ENCODE data around the gene CCDC142.

DNA sequence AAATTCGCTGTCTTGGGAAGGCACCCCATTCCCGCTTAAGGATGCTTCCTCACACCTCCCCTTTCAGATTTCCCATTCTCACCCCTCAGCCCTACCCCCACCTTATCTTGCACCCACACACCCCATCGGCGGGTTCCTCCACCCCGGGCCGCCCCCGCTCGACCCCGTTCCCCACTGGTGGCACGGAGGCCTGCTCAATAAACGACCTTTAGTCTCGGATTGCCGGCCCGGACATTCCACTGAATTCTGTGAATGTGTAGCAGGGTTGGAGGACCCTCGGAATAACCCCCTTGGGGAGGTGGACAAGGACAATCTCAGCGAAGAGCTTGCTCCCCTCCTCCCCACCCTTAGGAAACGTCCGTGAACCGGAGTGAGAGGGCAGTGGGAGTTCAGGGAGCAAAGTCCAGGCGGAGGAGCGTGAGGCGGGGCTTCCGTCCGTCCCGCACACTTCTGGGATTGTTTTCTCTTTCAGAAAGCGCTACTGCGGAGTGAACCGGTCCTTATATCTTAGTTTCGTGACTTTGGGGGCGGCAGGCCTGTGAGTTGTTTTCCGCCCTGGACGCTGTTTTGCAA lies 19.4 kb upstream of the CCDC142 start:
- TF ChIP-seq, protein P1, sequence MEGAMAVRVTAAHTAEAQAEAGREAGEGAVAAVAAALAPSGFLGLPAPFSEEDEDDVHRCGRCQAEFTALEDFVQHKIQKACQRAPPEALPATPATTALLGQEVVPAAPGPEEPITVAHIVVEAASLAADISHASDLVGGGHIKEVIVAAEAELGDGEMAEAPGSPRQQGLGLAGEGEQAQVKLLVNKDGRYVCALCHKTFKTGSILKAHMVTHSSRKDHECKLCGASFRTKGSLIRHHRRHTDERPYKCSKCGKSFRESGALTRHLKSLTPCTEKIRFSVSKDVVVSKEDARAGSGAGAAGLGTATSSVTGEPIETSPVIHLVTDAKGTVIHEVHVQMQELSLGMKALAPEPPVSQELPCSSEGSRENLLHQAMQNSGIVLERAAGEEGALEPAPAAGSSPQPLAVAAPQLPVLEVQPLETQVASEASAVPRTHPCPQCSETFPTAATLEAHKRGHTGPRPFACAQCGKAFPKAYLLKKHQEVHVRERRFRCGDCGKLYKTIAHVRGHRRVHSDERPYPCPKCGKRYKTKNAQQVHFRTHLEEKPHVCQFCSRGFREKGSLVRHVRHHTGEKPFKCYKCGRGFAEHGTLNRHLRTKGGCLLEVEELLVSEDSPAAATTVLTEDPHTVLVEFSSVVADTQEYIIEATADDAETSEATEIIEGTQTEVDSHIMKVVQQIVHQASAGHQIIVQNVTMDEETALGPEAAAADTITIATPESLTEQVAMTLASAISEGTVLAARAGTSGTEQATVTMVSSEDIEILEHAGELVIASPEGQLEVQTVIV (IDR thresholded peaks at IDR 0.05; ENCODE audit: borderline replicate concordance, partially characterized antibody): no peak
- TF ChIP-seq TBL1XR1 (IDR thresholded peaks at IDR 0.05; ENCODE audit: low read depth, low read length) (no peak), POLR2A (IDR thresholded peaks at IDR 0.05; ENCODE audit: low read depth, low read length) (no peak), EP300 (IDR thresholded peaks at IDR 0.05; ENCODE audit: borderline replicate concordance in 1 of 2, control insufficient read depth in 1 of 2, low read depth in 2 of 2, low read length in 2 of 2) (no peak), RFX5 (IDR thresholded peaks at IDR 0.05; ENCODE audit: low read depth, low read length) (no peak)
- TF ChIP-seq, protein P2, sequence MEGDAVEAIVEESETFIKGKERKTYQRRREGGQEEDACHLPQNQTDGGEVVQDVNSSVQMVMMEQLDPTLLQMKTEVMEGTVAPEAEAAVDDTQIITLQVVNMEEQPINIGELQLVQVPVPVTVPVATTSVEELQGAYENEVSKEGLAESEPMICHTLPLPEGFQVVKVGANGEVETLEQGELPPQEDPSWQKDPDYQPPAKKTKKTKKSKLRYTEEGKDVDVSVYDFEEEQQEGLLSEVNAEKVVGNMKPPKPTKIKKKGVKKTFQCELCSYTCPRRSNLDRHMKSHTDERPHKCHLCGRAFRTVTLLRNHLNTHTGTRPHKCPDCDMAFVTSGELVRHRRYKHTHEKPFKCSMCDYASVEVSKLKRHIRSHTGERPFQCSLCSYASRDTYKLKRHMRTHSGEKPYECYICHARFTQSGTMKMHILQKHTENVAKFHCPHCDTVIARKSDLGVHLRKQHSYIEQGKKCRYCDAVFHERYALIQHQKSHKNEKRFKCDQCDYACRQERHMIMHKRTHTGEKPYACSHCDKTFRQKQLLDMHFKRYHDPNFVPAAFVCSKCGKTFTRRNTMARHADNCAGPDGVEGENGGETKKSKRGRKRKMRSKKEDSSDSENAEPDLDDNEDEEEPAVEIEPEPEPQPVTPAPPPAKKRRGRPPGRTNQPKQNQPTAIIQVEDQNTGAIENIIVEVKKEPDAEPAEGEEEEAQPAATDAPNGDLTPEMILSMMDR (IDR thresholded peaks at IDR 0.05 in 2 of 3, conservative IDR thresholded peaks at IDR 0.05 in 1 of 3; ENCODE audit: control insufficient read depth in 2 of 3, extremely low read depth in 1 of 3, insufficient read depth in 1 of 3, low read depth in 3 of 3, low read length in 3 of 3): no peak
- TF ChIP-seq, protein P3, sequence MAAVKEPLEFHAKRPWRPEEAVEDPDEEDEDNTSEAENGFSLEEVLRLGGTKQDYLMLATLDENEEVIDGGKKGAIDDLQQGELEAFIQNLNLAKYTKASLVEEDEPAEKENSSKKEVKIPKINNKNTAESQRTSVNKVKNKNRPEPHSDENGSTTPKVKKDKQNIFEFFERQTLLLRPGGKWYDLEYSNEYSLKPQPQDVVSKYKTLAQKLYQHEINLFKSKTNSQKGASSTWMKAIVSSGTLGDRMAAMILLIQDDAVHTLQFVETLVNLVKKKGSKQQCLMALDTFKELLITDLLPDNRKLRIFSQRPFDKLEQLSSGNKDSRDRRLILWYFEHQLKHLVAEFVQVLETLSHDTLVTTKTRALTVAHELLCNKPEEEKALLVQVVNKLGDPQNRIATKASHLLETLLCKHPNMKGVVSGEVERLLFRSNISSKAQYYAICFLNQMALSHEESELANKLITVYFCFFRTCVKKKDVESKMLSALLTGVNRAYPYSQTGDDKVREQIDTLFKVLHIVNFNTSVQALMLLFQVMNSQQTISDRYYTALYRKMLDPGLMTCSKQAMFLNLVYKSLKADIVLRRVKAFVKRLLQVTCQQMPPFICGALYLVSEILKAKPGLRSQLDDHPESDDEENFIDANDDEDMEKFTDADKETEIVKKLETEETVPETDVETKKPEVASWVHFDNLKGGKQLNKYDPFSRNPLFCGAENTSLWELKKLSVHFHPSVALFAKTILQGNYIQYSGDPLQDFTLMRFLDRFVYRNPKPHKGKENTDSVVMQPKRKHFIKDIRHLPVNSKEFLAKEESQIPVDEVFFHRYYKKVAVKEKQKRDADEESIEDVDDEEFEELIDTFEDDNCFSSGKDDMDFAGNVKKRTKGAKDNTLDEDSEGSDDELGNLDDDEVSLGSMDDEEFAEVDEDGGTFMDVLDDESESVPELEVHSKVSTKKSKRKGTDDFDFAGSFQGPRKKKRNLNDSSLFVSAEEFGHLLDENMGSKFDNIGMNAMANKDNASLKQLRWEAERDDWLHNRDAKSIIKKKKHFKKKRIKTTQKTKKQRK (IDR thresholded peaks at IDR 0.05; ENCODE audit: low read depth, low read length): no peak

Data from GM12878 (cell line).